Stomach (tissue), 9 donors: ENCODE results near the gene ADAM15. TPM values are rescaled to one million over a fixed set of nuclear protein-coding genes. Genes with fewer than 3 reads are reported as not detected.

Experiments
- DNase-seq, 2 donors: peaks; one replicate each; pipeline versions ENCODE4 v3.0.0 to v3.0.0-alpha.2; 2013 to 2019
- H3K27ac ChIP-seq, 5 donors: fragments of 200-600 bp in 4 of 5; sonication (generic) in 4 of 5; one replicate each; pipeline ENCODE4 v1.5.1; 2013 to 2019; ENCODE audit warnings: mild to moderate bottlenecking in 1 of 5, moderate library complexity in 1 of 5
- H3K27me3 ChIP-seq, 3 donors: fragments of 200-600 bp; sonication (generic); one replicate each; pipeline ENCODE4 v1.5.1; 2017 to 2019; ENCODE audit warnings: mixed run types in 1 of 3
- H3K36me3 ChIP-seq, 4 donors: fragments of 200-600 bp; sonication (generic); 1 replicate in 3 of 4; 2 replicates in 1 of 4; pipeline ENCODE4 v1.5.1; 2016 to 2019
- H3K4me1 ChIP-seq, 4 donors: fragments of 200-600 bp; sonication (generic); one replicate each; pipeline ENCODE4 v1.5.1; 2016 to 2019
- H3K4me3 ChIP-seq, 4 donors: fragments of 200-600 bp; sonication (generic) in 3 of 4; one replicate each; pipeline ENCODE4 v1.5.1; 2016 to 2019; ENCODE audit warnings: mild to moderate bottlenecking in 1 of 4
- H3K9me3 ChIP-seq, 4 donors: fragments of 200-600 bp; sonication (generic); one replicate each; pipeline ENCODE4 v1.5.1; 2016 to 2019
- EP300 ChIP-seq: sonication (generic); formaldehyde crosslinking; IDR thresholded peaks from one replicate; pipeline ENCODE4 v1.6.1; 2017; ENCODE audit warnings: antibody characterized with exemption
- POLR2A ChIP-seq, 4 donors: fragments of 450-650 bp; IDR thresholded peaks; one replicate each; pipeline ENCODE4 v1.6.1; 2016; ENCODE audit warnings: antibody characterized with exemption in 4 of 4, control low read depth in 2 of 4, mild to moderate bottlenecking in 1 of 4, moderate library complexity in 1 of 4
- POLR2AphosphoS5 ChIP-seq, 3 donors: sonication (generic); formaldehyde crosslinking; IDR thresholded peaks; one replicate each; pipeline ENCODE4 v1.6.1; 2016; ENCODE audit warnings: antibody characterized with exemption in 3 of 3
- WGBS, 5 donors: extraction: QIAGEN DNeasy Blood & Tissue Kit in 3 of 5; methylation state at CpG; one replicate each; pipeline versions ENCODE4 v1.1.5 to v1.1.7; 2013 to 2018; 5-methylcytosine and 5-hydroxymethylcytosine counted together
- intact Hi-C: fragments of 100-400 bp; cut with DNase I; formaldehyde crosslinking; loops from one replicate; pipeline ENCODE4 v1.15.1; 2023; ENCODE audit warnings: low total_unique reads
- polyA plus RNA-seq, 3 donors: library from polyadenylated mRNA; stranded (reverse); fragments of 200-250 nt; gene quantifications; one replicate each; pipeline ENCODE4 v1.2.3, GENCODE V29; 2013
- total RNA-seq, 5 donors: library from RNA; depleted of rRNA; stranded (reverse); fragments of >200 nt; gene quantifications; one replicate each; pipeline versions ENCODE4 v1.1.0 to v1.2.3, GENCODE V29; 2014 to 2016
- TF ChIP-seq, protein P1 (sequence below), 7 experiments: fragments of 450-650 bp in 4 of 7; fragments of 200-600 bp in 3 of 7; sonication (generic) in 3 of 7; IDR thresholded peaks; one replicate each; pipeline ENCODE4 v1.5.1; 2016 to 2019; ENCODE audit warnings: antibody characterized with exemption in 7 of 7, control low read depth in 2 of 7, mild to moderate bottlenecking in 1 of 7
- donor health status: healthy with polysubstance abuse.
- donor health status: Bipolar disorder and iron deficiency.
- donor health status: healthy.

Gene ADAM15
- total and polyA plus RNA-seq, 8 donors, result 56.2 to 335 (median 154) TPM

DNA sequence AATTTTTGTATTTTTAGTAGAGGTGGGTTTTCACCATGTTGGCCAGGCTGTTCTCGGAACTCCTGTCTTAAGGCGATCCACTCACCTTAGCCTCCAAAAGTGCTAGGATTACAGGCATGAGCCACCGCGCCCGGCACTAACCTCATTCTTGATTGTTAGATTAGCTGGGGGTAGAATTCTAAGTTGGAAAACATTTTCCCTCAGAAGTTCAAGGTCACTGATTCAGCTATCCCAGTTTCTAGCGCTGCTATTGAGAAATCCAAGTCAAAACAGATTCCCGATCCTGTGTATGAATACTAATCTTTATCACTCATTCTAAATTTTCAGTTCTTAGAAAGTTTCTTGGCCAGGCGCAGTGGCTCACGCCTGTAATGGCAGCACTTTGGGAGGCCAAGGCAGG is 52.2 kb downstream of the ADAM15 start:
- TF ChIP-seq EP300 (no peak), POLR2AphosphoS5 (IDR thresholded peaks at IDR 0.05) (no peak), POLR2A (IDR thresholded peaks at IDR 0.05) (no peak)
- TF ChIP-seq, protein P1, sequence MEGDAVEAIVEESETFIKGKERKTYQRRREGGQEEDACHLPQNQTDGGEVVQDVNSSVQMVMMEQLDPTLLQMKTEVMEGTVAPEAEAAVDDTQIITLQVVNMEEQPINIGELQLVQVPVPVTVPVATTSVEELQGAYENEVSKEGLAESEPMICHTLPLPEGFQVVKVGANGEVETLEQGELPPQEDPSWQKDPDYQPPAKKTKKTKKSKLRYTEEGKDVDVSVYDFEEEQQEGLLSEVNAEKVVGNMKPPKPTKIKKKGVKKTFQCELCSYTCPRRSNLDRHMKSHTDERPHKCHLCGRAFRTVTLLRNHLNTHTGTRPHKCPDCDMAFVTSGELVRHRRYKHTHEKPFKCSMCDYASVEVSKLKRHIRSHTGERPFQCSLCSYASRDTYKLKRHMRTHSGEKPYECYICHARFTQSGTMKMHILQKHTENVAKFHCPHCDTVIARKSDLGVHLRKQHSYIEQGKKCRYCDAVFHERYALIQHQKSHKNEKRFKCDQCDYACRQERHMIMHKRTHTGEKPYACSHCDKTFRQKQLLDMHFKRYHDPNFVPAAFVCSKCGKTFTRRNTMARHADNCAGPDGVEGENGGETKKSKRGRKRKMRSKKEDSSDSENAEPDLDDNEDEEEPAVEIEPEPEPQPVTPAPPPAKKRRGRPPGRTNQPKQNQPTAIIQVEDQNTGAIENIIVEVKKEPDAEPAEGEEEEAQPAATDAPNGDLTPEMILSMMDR (IDR thresholded peaks at IDR 0.05), result no peak
- no peak overlapping the region for H3K27ac ChIP-seq
- no peak for DNase-seq
- no peaks in the 10 kb centered on the region for H3K36me3 ChIP-seq
- intact Hi-C loops, result no loop called here
- no peaks in the 10 kb centered on the region for H3K9me3 ChIP-seq
- H3K27me3 ChIP-seq, result no peaks in the 10 kb centered on the region
- no peak overlapping the region for H3K4me3 ChIP-seq
- H3K4me1 ChIP-seq, result peaks cover 5 to 30% (median 9%) of the 10 kb centered on the region in 4 donors
- WGBS, 5 donors, result 73 to 92% (median 87%) methylated on average over 9 of the region's 9 CpGs

DNA sequence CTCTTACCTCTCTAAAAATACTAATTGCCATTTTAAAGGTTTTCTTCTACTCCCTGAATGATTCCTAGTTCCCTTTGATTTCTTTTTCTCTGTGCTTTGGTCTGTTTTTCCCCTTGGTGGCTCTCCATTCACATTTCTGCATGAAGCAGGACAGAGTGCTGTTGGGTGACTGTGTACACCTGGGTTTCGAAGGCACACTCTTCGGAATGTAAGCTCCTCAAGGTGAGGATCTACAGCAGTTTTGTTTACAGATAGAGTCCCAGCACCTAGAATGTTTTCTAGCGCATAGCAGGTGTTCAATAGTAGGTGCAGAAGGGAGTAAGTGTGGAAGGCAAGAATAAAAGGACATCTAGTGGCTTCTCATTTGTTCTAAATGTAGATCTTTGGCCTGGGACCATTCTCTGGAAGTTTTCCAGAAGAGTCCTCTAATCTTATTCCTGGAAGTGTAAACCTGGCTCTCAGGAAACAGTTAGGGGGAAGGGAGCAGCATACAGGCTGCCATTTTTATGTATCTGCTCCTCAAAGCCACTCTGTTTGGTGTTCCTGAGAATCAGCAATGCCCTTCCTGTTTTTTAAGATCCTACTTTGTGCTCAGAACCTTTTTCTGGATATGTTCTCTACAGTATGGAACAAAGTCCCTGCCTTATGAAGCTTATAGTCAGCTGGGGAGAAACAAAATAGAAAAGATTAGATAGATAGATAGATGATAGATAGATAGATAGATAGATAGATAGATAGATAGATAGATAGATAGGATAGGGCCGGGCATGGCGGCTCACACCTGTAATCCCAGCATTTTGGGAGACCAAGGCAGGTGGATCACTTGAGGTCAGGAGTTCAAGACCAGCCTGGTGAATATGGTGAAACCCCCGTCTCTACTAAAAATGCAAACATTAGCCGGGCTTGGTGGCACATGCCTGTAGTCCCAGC is 53.8 kb downstream of the ADAM15 start:
- Histone ChIP-seq H3K27me3 (no peaks in the 10 kb centered on the region), H3K4me3 (no peak overlapping the region), H3K4me1 (peaks cover 5 to 30% (median 9%) of the 10 kb centered on the region in 4 donors), H3K9me3 (no peaks in the 10 kb centered on the region), H3K36me3 (no peaks in the 10 kb centered on the region), H3K27ac (peak overlapping the region; percentile 48 to 74 (median 68))
- TF ChIP-seq POLR2AphosphoS5 (IDR thresholded peaks at IDR 0.05) (no peak), POLR2A (IDR thresholded peaks at IDR 0.05) (no peak), EP300 (no peak)
- TF ChIP-seq, protein P1 (IDR thresholded peaks at IDR 0.05), result no peak
- intact Hi-C loops, result no loop called here
- DNase-seq, result no peak
- 44 to 64% (median 57%) methylated on average over 7 of the region's 7 CpGs for WGBS, 5 donors

DNA sequence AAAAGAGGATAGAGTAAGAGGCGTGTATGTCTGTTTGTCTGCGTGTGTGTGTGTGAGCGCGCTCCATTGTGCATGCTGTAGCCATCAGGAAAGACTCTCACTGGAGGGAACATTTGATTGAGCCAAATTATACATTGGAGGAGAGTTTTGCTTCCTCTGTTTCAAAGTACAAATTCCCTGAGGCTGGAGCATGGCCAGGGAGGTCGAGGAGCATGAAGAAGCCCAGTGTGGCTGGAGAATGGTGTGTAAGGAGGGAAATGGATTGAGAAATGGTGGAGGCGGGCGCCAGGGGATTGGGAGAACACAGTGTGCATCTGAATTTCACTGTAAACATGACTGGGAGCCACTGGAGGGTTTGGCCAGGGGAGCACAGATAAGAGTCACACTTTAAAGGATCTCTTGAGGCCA is 54.5 kb downstream of the ADAM15 start:
- peaks cover 5 to 30% (median 9%) of the 10 kb centered on the region in 4 donors for H3K4me1 ChIP-seq
- DNase-seq, result peak in 1 of 2 donors; percentile 87
- H3K9me3 ChIP-seq, result no peaks in the 10 kb centered on the region
- no peaks in the 10 kb centered on the region for H3K27me3 ChIP-seq
- TF ChIP-seq, protein P1 (IDR thresholded peaks at IDR 0.05), result no peak
- peak in 2 of 3 donors; percentile 5 to 23 for TF ChIP-seq POLR2AphosphoS5 (IDR thresholded peaks at IDR 0.05)
- peak overlapping the region; percentile 48 to 74 (median 68) for H3K27ac ChIP-seq
- no peak overlapping the region for H3K4me3 ChIP-seq
- intact Hi-C loops, result no loop called here
- WGBS, 5 donors, result 18 to 52% (median 33%) methylated on average over 7 of the region's 7 CpGs
- no peaks in the 10 kb centered on the region for H3K36me3 ChIP-seq

DNA sequence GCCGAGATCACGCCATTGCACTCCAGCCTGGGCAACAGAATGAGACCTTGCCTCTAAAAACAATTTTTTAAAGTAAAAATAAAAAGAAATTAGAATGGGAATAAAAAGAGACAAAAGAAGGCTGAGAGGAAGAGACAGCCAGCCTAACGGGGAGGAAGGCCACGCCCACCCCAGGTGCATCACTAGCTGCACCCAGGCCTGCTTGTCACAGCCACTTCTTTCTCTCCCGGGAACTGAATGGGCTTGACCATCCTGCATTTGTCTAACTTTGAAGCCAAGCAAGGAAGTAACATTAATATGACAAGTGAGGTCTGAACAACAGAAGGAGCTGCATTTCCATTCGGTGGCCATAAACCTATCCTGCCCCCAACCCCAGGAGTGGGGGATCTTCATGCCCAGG is 55.7 kb downstream of the ADAM15 start:
- H3K27ac ChIP-seq, result no peak overlapping the region
- no peak overlapping the region for H3K4me3 ChIP-seq
- no peaks in the 10 kb centered on the region for H3K27me3 ChIP-seq
- H3K9me3 ChIP-seq, result no peaks in the 10 kb centered on the region
- WGBS, 5 donors, result 75 to 84% (median 82%) methylated on average over 6 of the region's 6 CpGs
- DNase-seq, result no peak
- no peak for TF ChIP-seq EP300
- H3K36me3 ChIP-seq, result no peaks in the 10 kb centered on the region
- intact Hi-C loops, result no loop called here
- peaks cover 5 to 30% (median 9%) of the 10 kb centered on the region in 4 donors for H3K4me1 ChIP-seq
